CD4-positive, alpha-beta T cell (primary cell): ENCODE data around the gene RHOF. TPM values are rescaled to one million over a fixed set of nuclear protein-coding genes. Genes with fewer than 3 reads are reported as not detected.

Experiments
- ATAC-seq: fragments of 200-7000 bp; cut with Tn5 transposase; one replicate; pipeline ENCODE4 v1.10.0; 2022; ENCODE audit warnings: mild to moderate bottlenecking; ENCODE audit not compliant: poor library complexity
- CTCF ChIA-PET: fragments of 350-600 bp; sonication (Branson Sonifier 250); formaldehyde crosslinking; loops from one replicate; lab custom pipeline; 2021; ENCODE audit warnings: antibody characterized with exemption, inconsistent platforms; lab: Charles Lee
- POLR2A ChIA-PET: fragments of 350-600 bp; sonication (Branson Sonifier 250); formaldehyde crosslinking; loops from one replicate; lab custom pipeline; 2021; ENCODE audit warnings: antibody characterized with exemption, inconsistent platforms; lab: Charles Lee
- DNase-seq, 14 experiments: peaks; one replicate each; pipeline ENCODE4 v3.0.0-alpha.2; 2013 to 2020; ENCODE audit warnings: mixed read lengths in 2 of 14
- H3K27ac ChIP-seq, 2 donors: one replicate each; pipeline versions ENCODE4 v1.5.1 to v1.7.0; 2013; ENCODE audit warnings: low read length in 2 of 2, low read depth in 1 of 2, mild to moderate bottlenecking in 1 of 2
- H3K27me3 ChIP-seq, 2 experiments: 1 replicate in 1 of 2; 2 replicates in 1 of 2; pipeline versions ENCODE4 v1.6.1 to v1.7.0; 2013; ENCODE audit warnings: low read length in 2 of 2, control low read depth in 1 of 2, mild to moderate bottlenecking in 1 of 2, moderate library complexity in 1 of 2; ENCODE audit not compliant: insufficient read depth in 2 of 2, control insufficient read depth in 1 of 2
- H3K36me3 ChIP-seq: one replicate; pipeline ENCODE4 v1.6.1; 2013; ENCODE audit warnings: low read length, control low read depth; ENCODE audit not compliant: insufficient read depth
- H3K4me1 ChIP-seq: one replicate; pipeline ENCODE4 v1.6.1; 2013; ENCODE audit warnings: low read length, control low read depth; ENCODE audit not compliant: insufficient read depth
- H3K4me3 ChIP-seq: one replicate; pipeline ENCODE4 v1.5.1; 2013; ENCODE audit warnings: mild to moderate bottlenecking, low read length, moderate library complexity
- H3K9me3 ChIP-seq, 2 experiments: 1 replicate in 1 of 2; 2 replicates in 1 of 2; pipeline versions ENCODE4 v1.6.1 to v1.7.0; 2013; ENCODE audit warnings: low read length in 2 of 2, mild to moderate bottlenecking in 2 of 2, control low read depth in 1 of 2, moderate library complexity in 1 of 2; ENCODE audit not compliant: control insufficient read depth in 1 of 2, insufficient read depth in 1 of 2
- H3K27ac Mint-ChIP-seq: one replicate; pipeline ENCODE4 v1.8.0; 2020; ENCODE audit warnings: mixed read lengths
- H3K27me3 Mint-ChIP-seq: one replicate; pipeline ENCODE4 v1.8.0; 2021; ENCODE audit warnings: mixed read lengths
- H3K36me3 Mint-ChIP-seq: one replicate; pipeline ENCODE4 v1.8.0; 2021; ENCODE audit warnings: low read depth, mixed read lengths
- H3K4me1 Mint-ChIP-seq: one replicate; pipeline ENCODE4 v1.8.0; 2021; ENCODE audit warnings: low read depth, mixed read lengths
- H3K4me3 Mint-ChIP-seq: one replicate; pipeline ENCODE4 v1.8.0; 2020; ENCODE audit warnings: mild to moderate bottlenecking, mixed read lengths
- H3K9me3 Mint-ChIP-seq: one replicate; pipeline ENCODE4 v1.8.0; 2020; ENCODE audit warnings: mixed read lengths
- CTCF ChIP-seq: fragments of 200-600 bp; IDR thresholded peaks from one replicate; pipeline ENCODE4 v1.8.0; 2022; ENCODE audit warnings: antibody characterized with exemption, mild to moderate bottlenecking
- intact Hi-C, 2 experiments: fragments of 100-400 bp; cut with DNase I in 1 of 2; cut with micrococcal nuclease in 1 of 2; formaldehyde crosslinking; loops; one replicate each; pipeline versions ENCODE4 v1.15.1 to v1.9.0; 2023 to 2025; cut with DNase I, micrococcal nuclease
- total RNA-seq, 174 experiments: library from RNA in 2 of 174; stranded (reverse) in 2 of 174; gene quantifications; one replicate each; pipeline ENCODE4 v1.2.3 and lab custom pipeline; 2021 to 2026

RHOF gene
- total RNA-seq, 2 experiments from 2014 or later, result 155 to 164 TPM

- Mint-ChIP-seq H3K27ac (peak overlapping the region; percentile 97), H3K4me3 (peak overlapping the region; percentile 64), H3K4me1 (peaks cover 72% of the 10 kb centered on the region), H3K9me3 (no peaks in the 10 kb centered on the region), H3K27me3 (no peaks in the 10 kb centered on the region), H3K36me3 (peaks cover 85% of the 10 kb centered on the region)
- H3K9me3 ChIP-seq, result no peaks in the 10 kb centered on the region
- H3K36me3 ChIP-seq, result peaks cover 42% of the 10 kb centered on the region
- TF ChIP-seq CTCF, result no peak
- no peak for ATAC-seq
- intact Hi-C loops, result loop anchor here in 1 of 2 experiments (10.0 kb wide), 1 partner anchor 249 kb away; no protein-coding TSS in a partner anchor
- H3K27me3 ChIP-seq, result no peaks in the 10 kb centered on the region
- ChIA-PET POLR2A (interaction anchor here (1.0 to 33.0 kb wide), 3 partner anchors 7 to 156 kb away, joined by 3 to 1869 read pairs (median 4); partner anchors contain the start of genes RHOF and SETD1B), CTCF (interaction anchor here (1.1 to 6.7 kb wide), 2 partner anchors 10 to 28 kb away, joined by 8 to 166 read pairs; partner anchors contain the start of gene RHOF)
- H3K4me1 ChIP-seq, result peaks cover 88% of the 10 kb centered on the region
- peak overlapping the region in 1 of 2 donors; percentile 67 for H3K27ac ChIP-seq
- H3K4me3 ChIP-seq, result no peak overlapping the region
- peak in 3 of 14 experiments; percentile 32 to 51 (median 41) for DNase-seq
Observed at GRCh38 chr12:121783766-121784165, 9.7 kb downstream of the RHOF start.

- ChIA-PET CTCF (interaction anchor here (0.6 to 6.7 kb wide), 5 partner anchors 9 to 1002 kb away, joined by 3 to 166 read pairs (median 5); partner anchors contain the start of genes PSMD9 and RHOF), POLR2A (interaction anchor here (0.6 to 33.0 kb wide), 4 partner anchors 21 to 294 kb away, joined by 3 to 1869 read pairs (median 3); partner anchors contain the start of genes KDM2B, RHOF and SETD1B)
- Mint-ChIP-seq H3K9me3 (no peaks in the 10 kb centered on the region), H3K4me3 (peak overlapping the region; percentile 82), H3K36me3 (peaks cover 80% of the 10 kb centered on the region), H3K27me3 (no peaks in the 10 kb centered on the region), H3K4me1 (peaks cover 62% of the 10 kb centered on the region), H3K27ac (peak overlapping the region; percentile 97)
- Histone ChIP-seq H3K27ac (peak overlapping the region; percentile 66 to 85), H3K36me3 (peaks cover 52% of the 10 kb centered on the region), H3K4me1 (peaks cover 73% of the 10 kb centered on the region), H3K27me3 (no peaks in the 10 kb centered on the region), H3K9me3 (no peaks in the 10 kb centered on the region), H3K4me3 (peak overlapping the region; percentile 10)
- intact Hi-C loops, result loop anchor here in 1 of 2 experiments (10.0 kb wide), 1 partner anchor 247 kb away; no protein-coding TSS in a partner anchor
- DNase-seq (peak in 5 of 14 experiments; percentile 48 to 82 (median 57)), ATAC-seq (peak; percentile 37)
- TF ChIP-seq CTCF, result no peak
Observed at GRCh38 chr12:121781998-121782979, 11.2 kb downstream of the RHOF start.

- peak; percentile 1 for ATAC-seq
Observed at GRCh38 chr12:121781484-121781997, 11.9 kb downstream of the RHOF start.

More at GRCh38 chr12:121781484-121781997, 11.9 kb downstream of the RHOF start:
- Mint-ChIP-seq H3K4me1 (peaks cover 54% of the 10 kb centered on the region), H3K27ac (peak overlapping the region; percentile 97), H3K9me3 (no peaks in the 10 kb centered on the region), H3K27me3 (no peaks in the 10 kb centered on the region), H3K4me3 (peak overlapping the region; percentile 82), H3K36me3 (peaks cover 73% of the 10 kb centered on the region)
- H3K27me3 ChIP-seq, result no peaks in the 10 kb centered on the region
- intact Hi-C loops, result loop anchor here in 1 of 2 experiments (10.0 kb wide), 1 partner anchor 247 kb away; no protein-coding TSS in a partner anchor
- DNase-seq, result no peak
- no peak for TF ChIP-seq CTCF
- ChIA-PET POLR2A (interaction anchor here (0.6 to 33.0 kb wide), 4 partner anchors 22 to 294 kb away, joined by 3 to 1869 read pairs (median 3); partner anchors contain the start of genes RHOF and SETD1B), CTCF (interaction anchor here (1.0 to 6.7 kb wide), 4 partner anchors 8 to 107 kb away, joined by 3 to 166 read pairs (median 8); partner anchors contain the start of genes PSMD9 and RHOF)
- peak overlapping the region; percentile 66 to 85 for H3K27ac ChIP-seq
- H3K4me1 ChIP-seq, result peaks cover 69% of the 10 kb centered on the region
- H3K36me3 ChIP-seq, result peaks cover 52% of the 10 kb centered on the region
- no peak overlapping the region for H3K4me3 ChIP-seq
- H3K9me3 ChIP-seq, result no peaks in the 10 kb centered on the region
